ENCODE measurements around the gene XYLT1. TPM values are rescaled to one million over a fixed set of nuclear protein-coding genes. Genes with fewer than 3 reads are reported as not detected.

Gene XYLT1
- total RNA-seq, 1 experiment from 2014 or later = 14.5 TPM

DNA sequence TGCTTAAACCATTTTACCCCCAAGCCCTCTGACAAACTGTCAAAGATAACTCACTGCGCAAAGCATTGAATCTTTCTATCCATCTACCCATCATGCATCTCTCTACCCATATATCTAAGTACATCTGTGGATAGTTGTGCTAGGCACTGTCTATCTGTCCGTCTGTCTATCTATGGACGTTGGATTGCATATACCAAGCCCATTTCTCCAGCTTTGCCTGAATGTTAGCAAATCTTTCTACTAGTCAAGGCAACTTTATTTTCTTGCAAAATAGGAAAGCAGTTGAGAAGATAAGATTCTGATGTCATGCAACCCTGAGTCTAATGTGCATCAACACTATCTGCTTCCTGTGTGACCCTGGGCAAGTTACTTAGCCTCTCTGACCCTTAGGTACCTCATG, 117.2 kb downstream of the XYLT1 start:
- no peak overlapping the region for H4K8ac ChIP-seq (replicated peaks; ENCODE audit: insufficient read length, low read depth, low read length)
- no peak overlapping the region for H3K4ac ChIP-seq (ENCODE audit: low read depth, low read length)
- peaks cover 3 to 28% of the 10 kb centered on the region in 2 experiments for H3K4me1 Mint-ChIP-seq
- no peaks in the 10 kb centered on the region; the same call in 1 of the 2 replicates for H3K27me3 Mint-ChIP-seq (ENCODE audit: low read depth)
- H2BK15ac ChIP-seq (ENCODE audit: low read depth, low read length) = no peak overlapping the region
- H3K9ac ChIP-seq (ENCODE audit: extremely low read depth, insufficient read length, low read length) = no peak overlapping the region
- H2BK120ac ChIP-seq (ENCODE audit: low read depth, low read length, poor library complexity, severe bottlenecking) = no peak overlapping the region
- DNase-seq = no peak
- H3K9me3 Mint-ChIP-seq = no peaks in the 10 kb centered on the region
- H3K27ac ChIP-seq (ENCODE audit: insufficient read length, low read depth, low read length) = no peak overlapping the region
- no peaks in the 10 kb centered on the region for H3K4me1 ChIP-seq (ENCODE audit: insufficient read depth, low read length)
- H3K56ac ChIP-seq (ENCODE audit: insufficient read length, low read depth, low read length) = no peak overlapping the region
- no peak overlapping the region for H3K14ac ChIP-seq (ENCODE audit: insufficient read depth, low read length)
- H3K79me1 ChIP-seq (ENCODE audit: insufficient read depth, low read depth, low read length, poor library complexity, severe bottlenecking) = no peaks in the 10 kb centered on the region
- no peak overlapping the region for H3K18ac ChIP-seq (ENCODE audit: insufficient read length, low read depth, low read length)
- no peaks in the 10 kb centered on the region for H3K9me3 ChIP-seq (ENCODE audit: control insufficient read depth, low read depth, low read length)
- no peak overlapping the region for H2AK5ac ChIP-seq (ENCODE audit: insufficient read length, low read length)
- H3K36me3 Mint-ChIP-seq (ENCODE audit: insufficient read depth in 1 of 3, low read depth in 3 of 3) = peaks cover 0 to 4% (median 4%) of the 10 kb centered on the region in 3 experiments; a peak in 3 of 7 replicates
- H2BK20ac ChIP-seq (ENCODE audit: low read depth, low read length, poor library complexity, severe bottlenecking) = no peak overlapping the region
- no peak overlapping the region for H3K27ac Mint-ChIP-seq
- no peaks in the 10 kb centered on the region for H4K20me1 ChIP-seq (ENCODE audit: control insufficient read depth, insufficient read depth, insufficient read length)
- no peaks in the 10 kb centered on the region for H3K79me2 ChIP-seq (ENCODE audit: insufficient read depth, low read length)
- no peak overlapping the region for H4K5ac ChIP-seq (ENCODE audit: insufficient read length, low read depth, low read length)
- H3K23ac ChIP-seq (ENCODE audit: insufficient read length, low read depth, low read length) = no peak overlapping the region
- no peaks in the 10 kb centered on the region for H3K23me2 ChIP-seq (ENCODE audit: insufficient read length, low read depth, low read length, poor library complexity, severe bottlenecking)
- H3K4me3 Mint-ChIP-seq = no peak overlapping the region
- H3K4me2 ChIP-seq (ENCODE audit: insufficient read depth, insufficient read length, low read length) = no peak overlapping the region
- no peaks in the 10 kb centered on the region for H3K27me3 ChIP-seq (ENCODE audit: insufficient read depth, low read length)
- no CpG with 5 or more reads among the region's 3 CpGs for WGBS (ENCODE audit: extremely low coverage, insufficient read length, low lambda C conversion rate)
- no peak overlapping the region for H4K91ac ChIP-seq (ENCODE audit: insufficient read length, low read depth, low read length)
- TF ChIP-seq, protein P1, sequence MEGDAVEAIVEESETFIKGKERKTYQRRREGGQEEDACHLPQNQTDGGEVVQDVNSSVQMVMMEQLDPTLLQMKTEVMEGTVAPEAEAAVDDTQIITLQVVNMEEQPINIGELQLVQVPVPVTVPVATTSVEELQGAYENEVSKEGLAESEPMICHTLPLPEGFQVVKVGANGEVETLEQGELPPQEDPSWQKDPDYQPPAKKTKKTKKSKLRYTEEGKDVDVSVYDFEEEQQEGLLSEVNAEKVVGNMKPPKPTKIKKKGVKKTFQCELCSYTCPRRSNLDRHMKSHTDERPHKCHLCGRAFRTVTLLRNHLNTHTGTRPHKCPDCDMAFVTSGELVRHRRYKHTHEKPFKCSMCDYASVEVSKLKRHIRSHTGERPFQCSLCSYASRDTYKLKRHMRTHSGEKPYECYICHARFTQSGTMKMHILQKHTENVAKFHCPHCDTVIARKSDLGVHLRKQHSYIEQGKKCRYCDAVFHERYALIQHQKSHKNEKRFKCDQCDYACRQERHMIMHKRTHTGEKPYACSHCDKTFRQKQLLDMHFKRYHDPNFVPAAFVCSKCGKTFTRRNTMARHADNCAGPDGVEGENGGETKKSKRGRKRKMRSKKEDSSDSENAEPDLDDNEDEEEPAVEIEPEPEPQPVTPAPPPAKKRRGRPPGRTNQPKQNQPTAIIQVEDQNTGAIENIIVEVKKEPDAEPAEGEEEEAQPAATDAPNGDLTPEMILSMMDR (conservative IDR thresholded peaks at IDR 0.05) = no peak
- no peak overlapping the region for H2BK5ac ChIP-seq (ENCODE audit: insufficient read length, low read length)
- no peak overlapping the region for H2BK12ac ChIP-seq (ENCODE audit: insufficient read length, low read depth, low read length)
- H3T11ph ChIP-seq (ENCODE audit: low read length) = no peak overlapping the region
- H2AFZ ChIP-seq (ENCODE audit: low read length) = no peak overlapping the region

Measured in H9 (cell line).